ENCODE data around the gene BMP6. TPM values are rescaled to one million over a fixed set of nuclear protein-coding genes. Genes with fewer than 3 reads are reported as not detected.

BMP6 gene
- polyA plus RNA-seq, 1 experiment, result 0.06 TPM

DNA sequence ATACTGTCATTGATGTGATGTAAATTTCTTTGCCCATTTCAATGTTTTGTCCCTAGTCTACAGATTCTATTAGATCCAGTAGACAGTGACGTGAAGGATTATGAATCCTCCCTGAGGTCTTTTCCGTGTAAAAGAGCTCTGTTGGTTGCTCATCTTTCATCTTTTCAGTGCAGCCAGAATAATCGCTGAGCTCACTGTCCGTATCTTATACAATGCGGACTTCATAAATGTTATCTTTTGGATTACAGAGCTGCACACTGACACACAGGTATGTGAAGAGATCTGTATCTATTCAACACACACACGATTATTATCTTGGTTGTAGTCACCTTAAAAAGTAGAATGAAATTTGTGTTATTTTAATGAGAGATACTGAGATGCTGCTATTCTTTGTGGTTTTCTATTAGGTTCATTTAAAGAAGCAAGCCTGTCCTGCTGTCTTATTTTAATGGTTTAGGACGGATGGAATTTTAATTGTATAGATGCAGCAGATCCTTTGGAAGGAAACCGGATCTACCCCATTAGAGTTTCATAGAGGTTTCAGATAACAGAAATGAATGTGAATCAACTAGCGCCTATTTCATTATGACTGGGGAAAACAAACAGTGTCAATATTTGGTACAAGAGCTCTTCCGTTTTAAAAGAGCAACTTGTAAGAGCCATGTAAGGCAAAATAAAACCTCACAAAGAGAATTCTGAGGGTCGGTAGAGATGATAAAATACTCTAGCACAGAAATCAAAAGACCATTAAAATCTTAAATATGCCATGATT lies 79.4 kb downstream of the BMP6 start:
- POLR2A ChIA-PET, result no interaction called here
- CTCF ChIA-PET, result interaction anchor here (0.8 kb wide), 1 partner anchor 19 kb away, joined by 3 read pairs; no protein-coding TSS in a partner anchor
- no peak for TF ChIP-seq CTCF (IDR thresholded peaks at IDR 0.05; ENCODE audit: insufficient read depth, low read depth, low read length)

GRCh38 chr6:7805850-7806214 lies 79.9 kb downstream of the BMP6 start:
- ChIA-PET CTCF (interaction anchor here (0.8 kb wide), 1 partner anchor 20 kb away, joined by 3 read pairs; no protein-coding TSS in a partner anchor), POLR2A (no interaction called here)
- no peaks in the 10 kb centered on the region for H3K36me3 ChIP-seq (ENCODE audit: control insufficient read depth, insufficient read depth, low read length)
- TF ChIP-seq CTCF (IDR thresholded peaks at IDR 0.05; ENCODE audit: insufficient read depth, low read depth, low read length), result no peak
- peaks cover 2% of the 10 kb centered on the region; the same call in 1 of the 2 replicates for H3K27me3 ChIP-seq (ENCODE audit: control insufficient read depth, insufficient read depth, low read length)
- H3K4me3 ChIP-seq (ENCODE audit: low read depth, low read length), result no peak overlapping the region
- no peak for DNase-seq (ENCODE audit: low read depth)

More for the DNA sequence above, 79.4 kb downstream of the BMP6 start:
- Histone ChIP-seq H3K36me3 (ENCODE audit: control insufficient read depth, insufficient read depth, low read length) (no peaks in the 10 kb centered on the region), H3K4me3 (ENCODE audit: low read depth, low read length) (no peak overlapping the region), H3K27me3 (ENCODE audit: control insufficient read depth, insufficient read depth, low read length) (peaks cover 1% of the 10 kb centered on the region; the same call in 1 of the 2 replicates)
- no peak for DNase-seq (ENCODE audit: low read depth)

DNA sequence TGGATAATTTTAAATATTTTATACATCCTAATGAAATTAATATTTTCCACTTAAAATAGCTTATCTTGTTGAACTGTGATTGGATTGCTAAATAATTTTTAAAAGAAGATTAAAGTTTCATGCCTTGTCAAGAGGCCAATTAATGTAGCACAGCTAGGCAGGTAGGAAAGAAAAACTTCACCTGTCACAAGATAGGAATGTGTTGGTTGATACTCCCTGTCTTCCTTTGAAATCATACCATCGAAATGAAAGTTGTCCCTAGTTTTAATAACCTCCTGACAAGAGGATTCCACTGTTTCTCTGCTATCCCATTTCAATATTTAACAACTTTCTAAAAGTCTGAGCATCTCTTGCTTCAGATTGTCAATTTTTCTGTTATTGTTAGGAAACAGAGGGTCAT lies 80.8 kb downstream of the BMP6 start:
- CTCF ChIA-PET, result no interaction called here
- H3K4me3 ChIP-seq (ENCODE audit: low read depth, low read length), result no peak overlapping the region
- POLR2A ChIA-PET, result no interaction called here
- no peaks in the 10 kb centered on the region for H3K36me3 ChIP-seq (ENCODE audit: control insufficient read depth, insufficient read depth, low read length)
- H3K27me3 ChIP-seq (ENCODE audit: control insufficient read depth, insufficient read depth, low read length), result peaks cover 2% of the 10 kb centered on the region; the same call in 1 of the 2 replicates
- no peak for DNase-seq (ENCODE audit: low read depth)
- TF ChIP-seq CTCF (IDR thresholded peaks at IDR 0.05; ENCODE audit: insufficient read depth, low read depth, low read length), result no peak

- no peak for DNase-seq (ENCODE audit: low read depth)
- TF ChIP-seq CTCF (IDR thresholded peaks at IDR 0.05; ENCODE audit: insufficient read depth, low read depth, low read length), result no peak
- CTCF ChIA-PET, result interaction anchor here (0.6 to 0.7 kb wide), 2 partner anchors 16 to 86 kb away, joined by 3 read pairs; no protein-coding TSS in a partner anchor
- no peak overlapping the region for H3K4me3 ChIP-seq (ENCODE audit: low read depth, low read length)
- no peaks in the 10 kb centered on the region for H3K36me3 ChIP-seq (ENCODE audit: control insufficient read depth, insufficient read depth, low read length)
- POLR2A ChIA-PET, result no interaction called here
- peaks cover 2% of the 10 kb centered on the region; the same call in 1 of the 2 replicates for H3K27me3 ChIP-seq (ENCODE audit: control insufficient read depth, insufficient read depth, low read length)
Observed at GRCh38 chr6:7809346-7809745, 83.4 kb downstream of the BMP6 start.

- H3K36me3 ChIP-seq (ENCODE audit: control insufficient read depth, insufficient read depth, low read length), result no peaks in the 10 kb centered on the region
- peaks cover 2% of the 10 kb centered on the region; the same call in 1 of the 2 replicates for H3K27me3 ChIP-seq (ENCODE audit: control insufficient read depth, insufficient read depth, low read length)
- CTCF ChIA-PET, result no interaction called here
- POLR2A ChIA-PET, result no interaction called here
- no peak for TF ChIP-seq CTCF (IDR thresholded peaks at IDR 0.05; ENCODE audit: insufficient read depth, low read depth, low read length)
- H3K4me3 ChIP-seq (ENCODE audit: low read depth, low read length), result no peak overlapping the region
- DNase-seq (ENCODE audit: low read depth), result no peak
Observed at GRCh38 chr6:7811441-7811840, 85.5 kb downstream of the BMP6 start.
